Thoracic aorta (tissue), 2 donors: ENCODE results near the gene SPAG9. TPM values are rescaled to one million over a fixed set of nuclear protein-coding genes. Genes with fewer than 3 reads are reported as not detected.
A peak's percentile ranks its signal among the peaks of the same experiment; 100 is the strongest.

Source experiments
- ATAC-seq: fragments of 150-250 bp; one replicate; pipeline ENCODE4 v1.8.0; 2017; ENCODE audit warnings: low read depth; ENCODE audit not compliant: insufficient number of reproducible peaks, low FRiP score
- DNase-seq: peaks from one replicate; pipeline ENCODE4 v3.0.0-alpha.2; 2020; ENCODE audit warnings: low spot score
- H3K27ac ChIP-seq, 2 donors: fragments of 200-600 bp; sonication (generic); 1 replicate in 1 of 2; 2 replicates in 1 of 2; pipeline ENCODE4 v1.5.1; 2016; ENCODE audit warnings: mild to moderate bottlenecking in 2 of 2, moderate library complexity in 2 of 2
- H3K27me3 ChIP-seq: fragments of 200-600 bp; sonication (generic); replicated peaks from 2 replicates; pipeline ENCODE4 v1.6.0; 2016; ENCODE audit warnings: mild to moderate bottlenecking; ENCODE audit not compliant: insufficient read depth
- H3K36me3 ChIP-seq: fragments of 200-600 bp; sonication (generic); one replicate; pipeline ENCODE4 v1.5.1; 2016
- H3K4me1 ChIP-seq, 2 donors: fragments of 200-600 bp; sonication (generic); 1 replicate in 1 of 2; 2 replicates in 1 of 2; pipeline versions ENCODE4 v1.5.1 to v1.6.0; 2016; ENCODE audit warnings: low read depth in 2 of 2, mild to moderate bottlenecking in 1 of 2; ENCODE audit not compliant: control insufficient read depth in 1 of 2
- H3K4me3 ChIP-seq: fragments of 200-600 bp; sonication (generic); 2 replicates; pipeline ENCODE4 v1.5.1; 2016; ENCODE audit warnings: mild to moderate bottlenecking
- H3K9me3 ChIP-seq: fragments of 200-600 bp; sonication (generic); 2 replicates; pipeline ENCODE4 v1.5.1; 2016
- total RNA-seq, 2 donors: library from RNA; depleted of rRNA; stranded (reverse); fragments of >200 nt; gene quantifications; one replicate each; pipeline versions ENCODE4 v1.1.0 to v1.2.3, GENCODE V29; 2016
- TF ChIP-seq, protein P1 (sequence below): fragments of 200-600 bp; sonication (generic); IDR thresholded peaks from one replicate; pipeline ENCODE4 v1.5.1; 2019; ENCODE audit warnings: antibody characterized with exemption

Gene SPAG9
- total RNA-seq, 2 donors from 2014 or later = 105 to 162 TPM

- Histone ChIP-seq H3K36me3 (no peaks in the 10 kb centered on the region), H3K27me3 (no peaks in the 10 kb centered on the region), H3K4me1 (peaks cover 15 to 27% of the 10 kb centered on the region in 2 donors), H3K9me3 (no peaks in the 10 kb centered on the region), H3K27ac (no peak overlapping the region), H3K4me3 (no peak overlapping the region)
- TF ChIP-seq, protein P1, sequence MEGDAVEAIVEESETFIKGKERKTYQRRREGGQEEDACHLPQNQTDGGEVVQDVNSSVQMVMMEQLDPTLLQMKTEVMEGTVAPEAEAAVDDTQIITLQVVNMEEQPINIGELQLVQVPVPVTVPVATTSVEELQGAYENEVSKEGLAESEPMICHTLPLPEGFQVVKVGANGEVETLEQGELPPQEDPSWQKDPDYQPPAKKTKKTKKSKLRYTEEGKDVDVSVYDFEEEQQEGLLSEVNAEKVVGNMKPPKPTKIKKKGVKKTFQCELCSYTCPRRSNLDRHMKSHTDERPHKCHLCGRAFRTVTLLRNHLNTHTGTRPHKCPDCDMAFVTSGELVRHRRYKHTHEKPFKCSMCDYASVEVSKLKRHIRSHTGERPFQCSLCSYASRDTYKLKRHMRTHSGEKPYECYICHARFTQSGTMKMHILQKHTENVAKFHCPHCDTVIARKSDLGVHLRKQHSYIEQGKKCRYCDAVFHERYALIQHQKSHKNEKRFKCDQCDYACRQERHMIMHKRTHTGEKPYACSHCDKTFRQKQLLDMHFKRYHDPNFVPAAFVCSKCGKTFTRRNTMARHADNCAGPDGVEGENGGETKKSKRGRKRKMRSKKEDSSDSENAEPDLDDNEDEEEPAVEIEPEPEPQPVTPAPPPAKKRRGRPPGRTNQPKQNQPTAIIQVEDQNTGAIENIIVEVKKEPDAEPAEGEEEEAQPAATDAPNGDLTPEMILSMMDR = no peak
- DNase-seq (no peak), ATAC-seq (no peak)
Observed at GRCh38 chr17:51054748-51055147, 65.9 kb downstream of the SPAG9 start.

DNA sequence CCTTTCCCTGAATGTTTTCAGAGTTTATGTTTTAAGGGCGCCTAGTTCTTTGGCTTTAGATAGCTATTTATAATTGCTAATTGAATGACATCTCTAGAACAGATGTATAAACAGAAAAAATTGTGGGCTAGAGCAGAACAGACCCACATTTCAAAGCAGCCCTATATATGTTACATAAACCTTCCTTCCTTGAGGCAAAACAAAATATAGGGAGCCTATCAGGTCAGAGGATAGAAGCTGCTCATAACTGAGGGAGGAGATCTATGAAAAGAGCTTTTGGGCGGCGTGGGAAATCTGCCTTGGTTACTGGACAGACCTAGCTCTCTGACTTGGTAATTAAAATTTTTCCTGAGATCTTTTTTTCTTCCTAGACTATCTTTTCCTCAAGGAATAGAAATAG lies 68.4 kb downstream of the SPAG9 start:
- Histone ChIP-seq H3K4me1 (peaks cover 14 to 33% of the 10 kb centered on the region in 2 donors), H3K27ac (no peak overlapping the region), H3K4me3 (no peak overlapping the region), H3K27me3 (no peaks in the 10 kb centered on the region), H3K9me3 (no peaks in the 10 kb centered on the region), H3K36me3 (no peaks in the 10 kb centered on the region)
- no peak for ATAC-seq
- no peak for DNase-seq
- TF ChIP-seq, protein P1 = no peak

DNA sequence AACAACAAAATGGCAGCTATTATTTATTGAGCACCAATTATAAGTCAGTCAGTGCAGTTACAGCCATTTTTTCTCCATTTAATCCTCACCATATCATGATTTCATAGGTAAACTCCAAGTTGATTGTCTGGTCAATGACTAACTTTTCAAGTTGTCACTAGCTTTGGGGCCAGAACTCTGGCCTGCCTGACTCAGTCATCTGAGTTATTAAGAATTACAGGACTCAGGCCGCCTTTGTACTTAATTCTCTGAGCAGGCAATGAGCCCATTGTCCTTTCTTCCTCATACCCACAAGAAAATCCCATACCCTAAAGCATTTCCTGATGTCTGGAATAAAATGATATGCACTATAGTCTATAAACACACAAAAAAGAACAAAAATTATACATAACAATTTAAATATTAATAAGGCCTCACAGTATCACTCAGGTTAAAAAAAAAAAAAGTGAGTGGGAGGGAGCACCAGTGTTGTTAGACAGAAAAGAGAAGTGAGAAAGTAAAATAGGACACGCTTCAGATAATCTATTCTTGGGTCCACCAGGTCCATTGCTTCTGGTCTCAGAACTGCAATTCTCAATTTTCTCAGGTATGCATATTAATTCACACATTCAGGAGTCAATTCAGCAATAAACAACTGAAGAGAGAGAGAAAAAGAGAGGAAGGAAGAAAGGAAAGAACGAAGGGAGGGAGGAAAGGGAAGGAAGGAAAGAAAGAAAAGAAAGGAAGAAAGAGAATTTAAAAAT lies 70.2 kb downstream of the SPAG9 start:
- TF ChIP-seq, protein P1 = no peak
- no peak overlapping the region for H3K27ac ChIP-seq
- peaks cover 12 to 29% of the 10 kb centered on the region in 2 donors for H3K4me1 ChIP-seq
- ATAC-seq (no peak), DNase-seq (no peak)
- H3K27me3 ChIP-seq = no peaks in the 10 kb centered on the region
- H3K36me3 ChIP-seq = no peaks in the 10 kb centered on the region
- no peaks in the 10 kb centered on the region for H3K9me3 ChIP-seq
- H3K4me3 ChIP-seq = no peak overlapping the region

- no peak overlapping the region for H3K27ac ChIP-seq
- H3K27me3 ChIP-seq = no peaks in the 10 kb centered on the region
- TF ChIP-seq, protein P1 = no peak
- no peak for ATAC-seq
- no peaks in the 10 kb centered on the region for H3K36me3 ChIP-seq
- H3K9me3 ChIP-seq = no peaks in the 10 kb centered on the region
- H3K4me1 ChIP-seq = peaks cover 12 to 29% of the 10 kb centered on the region in 2 donors
- DNase-seq = no peak
- peak overlapping the region; percentile 46 for H3K4me3 ChIP-seq
Observed at GRCh38 chr17:51046514-51047384, 73.9 kb downstream of the SPAG9 start.

GRCh38 chr17:51046046-51046445 lies 74.6 kb downstream of the SPAG9 start:
- Histone ChIP-seq H3K27ac (no peak overlapping the region), H3K36me3 (no peaks in the 10 kb centered on the region), H3K9me3 (no peaks in the 10 kb centered on the region), H3K4me1 (peaks cover 12 to 29% of the 10 kb centered on the region in 2 donors), H3K27me3 (no peaks in the 10 kb centered on the region), H3K4me3 (peak overlapping the region; percentile 46)
- TF ChIP-seq, protein P1 = no peak
- DNase-seq (no peak), ATAC-seq (no peak)
